Measurements from ENCODE around the gene ETS1. TPM values are rescaled to one million over a fixed set of nuclear protein-coding genes. Genes with fewer than 3 reads are reported as not detected.

ETS1 gene
- total and polyA plus RNA-seq, 2 experiments from 2014 or later = 25.6 to 52.6 TPM

DNA sequence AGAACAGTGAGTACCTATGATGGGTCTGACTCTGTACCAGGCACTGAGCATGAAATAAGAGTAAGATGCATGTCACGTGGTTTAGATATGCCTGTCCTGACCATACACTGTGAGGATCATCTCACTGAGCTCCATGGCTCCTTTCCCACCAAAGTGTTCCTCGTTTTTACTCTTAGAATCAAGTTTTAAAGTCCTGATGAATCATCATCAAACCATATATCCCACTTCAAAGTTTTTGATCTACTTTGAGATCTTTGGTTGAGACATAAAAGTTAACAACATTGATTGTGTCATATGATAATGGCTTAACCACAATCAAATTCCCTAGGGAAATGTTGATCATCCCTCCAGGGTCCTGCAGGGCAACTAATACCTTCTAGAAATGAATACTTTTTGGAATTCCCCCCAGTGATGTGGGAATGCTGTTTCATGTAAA is 12.8 kb downstream of the ETS1 start:
- Mint-ChIP-seq H3K4me1 (peaks cover 61% of the 10 kb centered on the region), H3K36me3 (ENCODE audit: low read depth) (peaks cover 4% of the 10 kb centered on the region; the same call in 2 of the 3 replicates), H3K4me3 (no peak overlapping the region), H3K27me3 (ENCODE audit: insufficient read depth, low read depth, poor library complexity) (peaks cover 3% of the 10 kb centered on the region), H3K9me3 (no peaks in the 10 kb centered on the region), H3K27ac (no peak overlapping the region)
- H3K4me2 ChIP-seq = no peak overlapping the region
- peaks cover 52% of the 10 kb centered on the region for H3K4me1 ChIP-seq (ENCODE audit: insufficient read depth)
- TF ChIP-seq JUNB (IDR thresholded peaks at IDR 0.05; ENCODE audit: unreplicated experiment) = no peak
- TF ChIP-seq EZH2phosphoT487 (IDR thresholded peaks at IDR 0.05; ENCODE audit: unreplicated experiment) = no peak
- TF ChIP-seq ZNF114 (CRISPR knock-in tag; IDR thresholded peaks at IDR 0.05) = no peak
- TF ChIP-seq NANOG (IDR thresholded peaks at IDR 0.05; ENCODE audit: borderline replicate concordance) = no peak
- TF ChIP-seq, protein P1, sequence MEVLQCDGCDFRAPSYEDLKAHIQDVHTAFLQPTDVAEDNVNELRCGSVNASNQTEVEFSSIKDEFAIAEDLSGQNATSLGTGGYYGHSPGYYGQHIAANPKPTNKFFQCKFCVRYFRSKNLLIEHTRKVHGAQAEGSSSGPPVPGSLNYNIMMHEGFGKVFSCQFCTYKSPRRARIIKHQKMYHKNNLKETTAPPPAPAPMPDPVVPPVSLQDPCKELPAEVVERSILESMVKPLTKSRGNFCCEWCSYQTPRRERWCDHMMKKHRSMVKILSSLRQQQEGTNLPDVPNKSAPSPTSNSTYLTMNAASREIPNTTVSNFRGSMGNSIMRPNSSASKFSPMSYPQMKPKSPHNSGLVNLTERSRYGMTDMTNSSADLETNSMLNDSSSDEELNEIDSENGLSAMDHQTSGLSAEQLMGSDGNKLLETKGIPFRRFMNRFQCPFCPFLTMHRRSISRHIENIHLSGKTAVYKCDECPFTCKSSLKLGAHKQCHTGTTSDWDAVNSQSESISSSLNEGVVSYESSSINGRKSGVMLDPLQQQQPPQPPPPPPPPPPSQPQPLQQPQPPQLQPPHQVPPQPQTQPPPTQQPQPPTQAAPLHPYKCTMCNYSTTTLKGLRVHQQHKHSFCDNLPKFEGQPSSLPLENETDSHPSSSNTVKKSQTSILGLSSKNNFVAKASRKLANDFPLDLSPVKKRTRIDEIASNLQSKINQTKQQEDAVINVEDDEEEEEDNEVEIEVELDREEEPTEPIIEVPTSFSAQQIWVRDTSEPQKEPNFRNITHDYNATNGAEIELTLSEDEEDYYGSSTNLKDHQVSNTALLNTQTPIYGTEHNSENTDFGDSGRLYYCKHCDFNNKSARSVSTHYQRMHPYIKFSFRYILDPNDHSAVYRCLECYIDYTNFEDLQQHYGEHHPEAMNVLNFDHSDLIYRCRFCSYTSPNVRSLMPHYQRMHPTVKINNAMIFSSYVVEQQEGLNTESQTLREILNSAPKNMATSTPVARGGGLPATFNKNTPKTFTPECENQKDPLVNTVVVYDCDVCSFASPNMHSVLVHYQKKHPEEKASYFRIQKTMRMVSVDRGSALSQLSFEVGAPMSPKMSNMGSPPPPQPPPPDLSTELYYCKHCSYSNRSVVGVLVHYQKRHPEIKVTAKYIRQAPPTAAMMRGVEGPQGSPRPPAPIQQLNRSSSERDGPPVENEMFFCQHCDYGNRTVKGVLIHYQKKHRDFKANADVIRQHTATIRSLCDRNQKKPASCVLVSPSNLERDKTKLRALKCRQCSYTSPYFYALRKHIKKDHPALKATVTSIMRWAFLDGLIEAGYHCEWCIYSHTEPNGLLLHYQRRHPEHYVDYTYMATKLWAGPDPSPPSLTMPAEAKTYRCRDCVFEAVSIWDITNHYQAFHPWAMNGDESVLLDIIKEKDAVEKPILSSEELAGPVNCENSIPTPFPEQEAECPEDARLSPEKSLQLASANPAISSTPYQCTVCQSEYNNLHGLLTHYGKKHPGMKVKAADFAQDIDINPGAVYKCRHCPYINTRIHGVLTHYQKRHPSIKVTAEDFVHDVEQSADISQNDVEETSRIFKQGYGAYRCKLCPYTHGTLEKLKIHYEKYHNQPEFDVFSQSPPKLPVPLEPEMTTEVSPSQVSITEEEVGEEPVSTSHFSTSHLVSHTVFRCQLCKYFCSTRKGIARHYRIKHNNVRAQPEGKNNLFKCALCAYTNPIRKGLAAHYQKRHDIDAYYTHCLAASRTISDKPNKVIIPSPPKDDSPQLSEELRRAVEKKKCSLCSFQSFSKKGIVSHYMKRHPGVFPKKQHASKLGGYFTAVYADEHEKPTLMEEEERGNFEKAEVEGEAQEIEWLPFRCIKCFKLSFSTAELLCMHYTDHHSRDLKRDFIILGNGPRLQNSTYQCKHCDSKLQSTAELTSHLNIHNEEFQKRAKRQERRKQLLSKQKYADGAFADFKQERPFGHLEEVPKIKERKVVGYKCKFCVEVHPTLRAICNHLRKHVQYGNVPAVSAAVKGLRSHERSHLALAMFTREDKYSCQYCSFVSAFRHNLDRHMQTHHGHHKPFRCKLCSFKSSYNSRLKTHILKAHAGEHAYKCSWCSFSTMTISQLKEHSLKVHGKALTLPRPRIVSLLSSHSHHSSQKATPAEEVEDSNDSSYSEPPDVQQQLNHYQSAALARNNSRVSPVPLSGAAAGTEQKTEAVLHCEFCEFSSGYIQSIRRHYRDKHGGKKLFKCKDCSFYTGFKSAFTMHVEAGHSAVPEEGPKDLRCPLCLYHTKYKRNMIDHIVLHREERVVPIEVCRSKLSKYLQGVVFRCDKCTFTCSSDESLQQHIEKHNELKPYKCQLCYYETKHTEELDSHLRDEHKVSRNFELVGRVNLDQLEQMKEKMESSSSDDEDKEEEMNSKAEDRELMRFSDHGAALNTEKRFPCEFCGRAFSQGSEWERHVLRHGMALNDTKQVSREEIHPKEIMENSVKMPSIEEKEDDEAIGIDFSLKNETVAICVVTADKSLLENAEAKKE (CRISPR knock-in tag; IDR thresholded peaks at IDR 0.05) = no peak
- no peak for TF ChIP-seq ZNF331 (CRISPR knock-in tag; IDR thresholded peaks at IDR 0.05; ENCODE audit: low read depth)
- TF ChIP-seq, protein P2, sequence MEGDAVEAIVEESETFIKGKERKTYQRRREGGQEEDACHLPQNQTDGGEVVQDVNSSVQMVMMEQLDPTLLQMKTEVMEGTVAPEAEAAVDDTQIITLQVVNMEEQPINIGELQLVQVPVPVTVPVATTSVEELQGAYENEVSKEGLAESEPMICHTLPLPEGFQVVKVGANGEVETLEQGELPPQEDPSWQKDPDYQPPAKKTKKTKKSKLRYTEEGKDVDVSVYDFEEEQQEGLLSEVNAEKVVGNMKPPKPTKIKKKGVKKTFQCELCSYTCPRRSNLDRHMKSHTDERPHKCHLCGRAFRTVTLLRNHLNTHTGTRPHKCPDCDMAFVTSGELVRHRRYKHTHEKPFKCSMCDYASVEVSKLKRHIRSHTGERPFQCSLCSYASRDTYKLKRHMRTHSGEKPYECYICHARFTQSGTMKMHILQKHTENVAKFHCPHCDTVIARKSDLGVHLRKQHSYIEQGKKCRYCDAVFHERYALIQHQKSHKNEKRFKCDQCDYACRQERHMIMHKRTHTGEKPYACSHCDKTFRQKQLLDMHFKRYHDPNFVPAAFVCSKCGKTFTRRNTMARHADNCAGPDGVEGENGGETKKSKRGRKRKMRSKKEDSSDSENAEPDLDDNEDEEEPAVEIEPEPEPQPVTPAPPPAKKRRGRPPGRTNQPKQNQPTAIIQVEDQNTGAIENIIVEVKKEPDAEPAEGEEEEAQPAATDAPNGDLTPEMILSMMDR (conservative IDR thresholded peaks at IDR 0.05; ENCODE audit: low read depth in 2 of 2) = no peak
- TF ChIP-seq EZH2 (IDR thresholded peaks at IDR 0.05; ENCODE audit: low read depth, unreplicated experiment) = no peak
- no peak for TF ChIP-seq CREB1 (CRISPR knock-in tag; IDR thresholded peaks at IDR 0.05; ENCODE audit: low read depth)
- no peak for TF ChIP-seq POLR2AphosphoS5 (IDR thresholded peaks at IDR 0.05; ENCODE audit: low read depth)
- TF ChIP-seq, protein P3, sequence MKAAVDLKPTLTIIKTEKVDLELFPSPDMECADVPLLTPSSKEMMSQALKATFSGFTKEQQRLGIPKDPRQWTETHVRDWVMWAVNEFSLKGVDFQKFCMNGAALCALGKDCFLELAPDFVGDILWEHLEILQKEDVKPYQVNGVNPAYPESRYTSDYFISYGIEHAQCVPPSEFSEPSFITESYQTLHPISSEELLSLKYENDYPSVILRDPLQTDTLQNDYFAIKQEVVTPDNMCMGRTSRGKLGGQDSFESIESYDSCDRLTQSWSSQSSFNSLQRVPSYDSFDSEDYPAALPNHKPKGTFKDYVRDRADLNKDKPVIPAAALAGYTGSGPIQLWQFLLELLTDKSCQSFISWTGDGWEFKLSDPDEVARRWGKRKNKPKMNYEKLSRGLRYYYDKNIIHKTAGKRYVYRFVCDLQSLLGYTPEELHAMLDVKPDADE (IDR thresholded peaks at IDR 0.05) = no peak
- peaks cover 78% of the 10 kb centered on the region for H3K79me2 ChIP-seq (replicated peaks; ENCODE audit: insufficient read depth)
- H3K4me3 ChIP-seq = no peak overlapping the region
- no peaks in the 10 kb centered on the region for H3K27me3 ChIP-seq (ENCODE audit: insufficient read depth)
- ATAC-seq (no peak), DNase-seq (ENCODE audit: low spot score) (no peak)
- no peaks in the 10 kb centered on the region for H3K9me2 ChIP-seq (ENCODE audit: insufficient read depth)
- H4K20me1 ChIP-seq (replicated peaks; ENCODE audit: insufficient read depth) = no peaks in the 10 kb centered on the region
- H3K36me3 ChIP-seq (ENCODE audit: insufficient read depth) = no peaks in the 10 kb centered on the region
- H3F3A ChIP-seq (replicated peaks; ENCODE audit: low read depth) = no peaks in the 10 kb centered on the region
- H2AFZ ChIP-seq = no peak overlapping the region
- H3K27ac ChIP-seq (ENCODE audit: low read depth) = no peak overlapping the region
